Neural progenitor cell (in vitro differentiated cells): ENCODE measurements around the gene KLHL17. TPM values are rescaled to one million over a fixed set of nuclear protein-coding genes. Genes with fewer than 3 reads are reported as not detected.
A peak's percentile ranks its signal among the peaks of the same experiment; 100 is the strongest.

ENCODE experiments used
- DNase-seq: peaks from one replicate; pipeline ENCODE4 v3.0.0-alpha.2; 2016; ENCODE audit warnings: low spot score
- H2AFZ ChIP-seq: fragments of 200-600 bp; sonication (generic); replicated peaks from 2 replicates; pipeline ENCODE4 v1.6.1; 2016; ENCODE audit warnings: antibody characterized with exemption
- H3F3A ChIP-seq: fragments of 200-600 bp; sonication (generic); 2 replicates; pipeline ENCODE4 v1.6.1; 2016; ENCODE audit warnings: antibody characterized with exemption, low read depth
- H3K27ac ChIP-seq: fragments of 200-600 bp; sonication (generic); 2 replicates; pipeline ENCODE4 v1.5.1; 2016; ENCODE audit warnings: mild to moderate bottlenecking
- H3K27me3 ChIP-seq: fragments of 200-600 bp; sonication (generic); 2 replicates; pipeline ENCODE4 v1.6.1; 2016; ENCODE audit warnings: mild to moderate bottlenecking, moderate library complexity
- H3K36me3 ChIP-seq: fragments of 200-600 bp; sonication (generic); 2 replicates; pipeline ENCODE4 v1.5.1; 2016
- H3K4me1 ChIP-seq: fragments of 200-600 bp; sonication (generic); 2 replicates; pipeline ENCODE4 v1.6.1; 2016; ENCODE audit warnings: mixed run types
- H3K4me2 ChIP-seq: fragments of 200-600 bp; sonication (generic); 2 replicates; pipeline ENCODE4 v1.6.1; 2016
- H3K4me3 ChIP-seq: fragments of 200-600 bp; sonication (generic); 2 replicates; pipeline ENCODE4 v1.5.1; 2016
- H3K79me2 ChIP-seq: fragments of 200-600 bp; sonication (generic); 2 replicates; pipeline ENCODE4 v1.6.1; 2016; ENCODE audit warnings: low read depth
- H3K9ac ChIP-seq: fragments of 200-600 bp; sonication (generic); 2 replicates; pipeline ENCODE4 v1.6.1; 2016
- H3K9me3 ChIP-seq: fragments of 200-600 bp; sonication (generic); 2 replicates; pipeline ENCODE4 v1.5.1; 2016; ENCODE audit warnings: low read depth
- H4K20me1 ChIP-seq: fragments of 200-600 bp; sonication (generic); 2 replicates; pipeline ENCODE4 v1.6.1; 2016; ENCODE audit warnings: low read depth
- H3K27ac Mint-ChIP-seq: 3 replicates; pipeline ENCODE4 v1.8.0; 2021; ENCODE audit warnings: mixed read lengths
- H3K27me3 Mint-ChIP-seq: 2 replicates; pipeline ENCODE4 v1.8.0; 2022; ENCODE audit warnings: low read depth, mild to moderate bottlenecking, inconsistent platforms, moderate library complexity, mixed read lengths; ENCODE audit not compliant: insufficient read depth
- H3K36me3 Mint-ChIP-seq: 3 replicates; pipeline ENCODE4 v1.8.0; 2021; ENCODE audit warnings: mixed read lengths
- H3K4me1 Mint-ChIP-seq: 3 replicates; pipeline ENCODE4 v1.8.0; 2021; ENCODE audit warnings: mixed read lengths
- H3K4me3 Mint-ChIP-seq: 3 replicates; pipeline ENCODE4 v1.8.0; 2021; ENCODE audit warnings: mild to moderate bottlenecking, moderate library complexity, mixed read lengths
- H3K9me3 Mint-ChIP-seq: 3 replicates; pipeline ENCODE4 v1.8.0; 2020; ENCODE audit warnings: mixed read lengths
- CTCF ChIP-seq: fragments of 200-600 bp; sonication (generic); IDR thresholded peaks from 2 replicates; pipeline ENCODE4 v1.5.1; 2017; ENCODE audit warnings: antibody characterized with exemption, mild to moderate bottlenecking
- EZH2 ChIP-seq: fragments of 200-600 bp; sonication (generic); IDR thresholded peaks from 2 replicates; pipeline ENCODE4 v1.6.1; 2017; ENCODE audit warnings: antibody characterized with exemption, mild to moderate bottlenecking, moderate library complexity
- EZH2phosphoT487 ChIP-seq: fragments of 200-600 bp; sonication (generic); IDR thresholded peaks from 2 replicates; pipeline ENCODE4 v1.6.1; 2017; ENCODE audit warnings: antibody characterized with exemption
- total RNA-seq: library from RNA; depleted of rRNA; stranded (reverse); fragments of >200 nt; gene quantifications from 2 replicates; pipeline ENCODE4 v1.2.3, GENCODE V29; 2015; ENCODE audit warnings: low replicate concordance

KLHL17 gene
- total RNA-seq, 1 donor from 2014 or later: 10.7 TPM

- H3K4me3 ChIP-seq: peak within 1 kb of the TSS; percentile 87
- H3K36me3 ChIP-seq: no peaks in the 10 kb centered on the region
These were observed 1.3 kb upstream of the KLHL17 start, which contains the start of gene NOC2L for GRCh38 chr1:958823-959730. NOC2L (minus strand) TSS chr1:959256; CDS start chr1:959240, 16 bp downstream.

GRCh38 chr1:959731-960362 is 537 bp upstream of the KLHL17 start:
- no peak overlapping the region for H3K27ac ChIP-seq
- no peak overlapping the region for H3K9ac ChIP-seq
- H3K4me3 Mint-ChIP-seq: peak overlapping the region; percentile 83
- TF ChIP-seq EZH2 (peak; percentile 84), EZH2phosphoT487 (peak; percentile 71), CTCF (no peak)
- H3K4me1 Mint-ChIP-seq: peaks cover 8% of the 10 kb centered on the region
- H3K27ac Mint-ChIP-seq: no peak overlapping the region
- H3F3A ChIP-seq: no peaks in the 10 kb centered on the region
- H3K4me1 ChIP-seq: peaks cover 4% of the 10 kb centered on the region
- H3K36me3 ChIP-seq: no peaks in the 10 kb centered on the region
- H3K79me2 ChIP-seq: peaks cover 22% of the 10 kb centered on the region
- H3K4me2 ChIP-seq: peak overlapping the region; percentile 92
- no peak overlapping the region for H2AFZ ChIP-seq
- no peaks in the 10 kb centered on the region for H3K9me3 ChIP-seq
- peaks cover 10% of the 10 kb centered on the region for H3K27me3 Mint-ChIP-seq
- H3K9me3 Mint-ChIP-seq: no peaks in the 10 kb centered on the region
- peaks cover 31% of the 10 kb centered on the region for H3K27me3 ChIP-seq
- peaks cover 29% of the 10 kb centered on the region for H4K20me1 ChIP-seq
- DNase-seq: no peak
- H3K36me3 Mint-ChIP-seq: peaks cover 12% of the 10 kb centered on the region
- peak overlapping the region; percentile 87 for H3K4me3 ChIP-seq

More at GRCh38 chr1:958823-959730, 1.3 kb upstream of the KLHL17 start, which contains the start of gene NOC2L:
- Mint-ChIP-seq H3K27me3 (peaks cover 9% of the 10 kb centered on the region), H3K36me3 (peaks cover 12% of the 10 kb centered on the region), H3K4me1 (peaks cover 8% of the 10 kb centered on the region), H3K9me3 (no peaks in the 10 kb centered on the region), H3K4me3 (peak within 1 kb of the TSS; percentile 94), H3K27ac (peak within 1 kb of the TSS; percentile 57)
- H3F3A ChIP-seq: no peaks in the 10 kb centered on the region
- H3K4me2 ChIP-seq: peak within 1 kb of the TSS; percentile 97
- peaks cover 28% of the 10 kb centered on the region for H4K20me1 ChIP-seq
- peaks cover 22% of the 10 kb centered on the region for H3K79me2 ChIP-seq
- H3K27me3 ChIP-seq: peaks cover 30% of the 10 kb centered on the region
- no peak within 1 kb of the TSS for H2AFZ ChIP-seq
- peak within 1 kb of the TSS; percentile 90 for H3K9ac ChIP-seq
- H3K4me1 ChIP-seq: peaks cover 4% of the 10 kb centered on the region
- H3K27ac ChIP-seq: no peak within 1 kb of the TSS
- H3K9me3 ChIP-seq: no peaks in the 10 kb centered on the region
- peak; percentile 94 for DNase-seq
- no peak for TF ChIP-seq EZH2
- TF ChIP-seq EZH2phosphoT487: no peak
- no peak for TF ChIP-seq CTCF

GRCh38 chr1:961132-961669 is 817 bp downstream of the KLHL17 start:
- peak overlapping the region; percentile 92 for H3K4me2 ChIP-seq
- H3K9me3 ChIP-seq: no peaks in the 10 kb centered on the region
- H3K79me2 ChIP-seq: peaks cover 22% of the 10 kb centered on the region
- H3K4me3 ChIP-seq: peak overlapping the region; percentile 87
- H3F3A ChIP-seq: no peaks in the 10 kb centered on the region
- H3K36me3 ChIP-seq: no peaks in the 10 kb centered on the region
- H4K20me1 ChIP-seq: peaks cover 41% of the 10 kb centered on the region
- Mint-ChIP-seq H3K36me3 (peaks cover 8% of the 10 kb centered on the region), H3K4me1 (peaks cover 8% of the 10 kb centered on the region), H3K27me3 (peaks cover 20% of the 10 kb centered on the region), H3K27ac (no peak overlapping the region), H3K9me3 (no peaks in the 10 kb centered on the region), H3K4me3 (peak overlapping the region; percentile 78)
- DNase-seq: peak; percentile 55
- H3K27ac ChIP-seq: no peak overlapping the region
- no peak overlapping the region for H3K9ac ChIP-seq
- TF ChIP-seq CTCF (no peak), EZH2phosphoT487 (no peak), EZH2 (no peak)
- H3K27me3 ChIP-seq: peaks cover 45% of the 10 kb centered on the region
- peaks cover 6% of the 10 kb centered on the region for H3K4me1 ChIP-seq
- no peak overlapping the region for H2AFZ ChIP-seq
